Measurements from ENCODE around the gene PREB.
"Not testable (repeated sequence)": the region's sequence is repeated elsewhere in the genome, so short reads cannot be mapped to it uniquely, and the experiment has no call there.

Gene PREB

GRCh38 chr2:27125104-27125503 lies 9.3 kb downstream of the PREB start:
- no peak for DNase-seq

DNA sequence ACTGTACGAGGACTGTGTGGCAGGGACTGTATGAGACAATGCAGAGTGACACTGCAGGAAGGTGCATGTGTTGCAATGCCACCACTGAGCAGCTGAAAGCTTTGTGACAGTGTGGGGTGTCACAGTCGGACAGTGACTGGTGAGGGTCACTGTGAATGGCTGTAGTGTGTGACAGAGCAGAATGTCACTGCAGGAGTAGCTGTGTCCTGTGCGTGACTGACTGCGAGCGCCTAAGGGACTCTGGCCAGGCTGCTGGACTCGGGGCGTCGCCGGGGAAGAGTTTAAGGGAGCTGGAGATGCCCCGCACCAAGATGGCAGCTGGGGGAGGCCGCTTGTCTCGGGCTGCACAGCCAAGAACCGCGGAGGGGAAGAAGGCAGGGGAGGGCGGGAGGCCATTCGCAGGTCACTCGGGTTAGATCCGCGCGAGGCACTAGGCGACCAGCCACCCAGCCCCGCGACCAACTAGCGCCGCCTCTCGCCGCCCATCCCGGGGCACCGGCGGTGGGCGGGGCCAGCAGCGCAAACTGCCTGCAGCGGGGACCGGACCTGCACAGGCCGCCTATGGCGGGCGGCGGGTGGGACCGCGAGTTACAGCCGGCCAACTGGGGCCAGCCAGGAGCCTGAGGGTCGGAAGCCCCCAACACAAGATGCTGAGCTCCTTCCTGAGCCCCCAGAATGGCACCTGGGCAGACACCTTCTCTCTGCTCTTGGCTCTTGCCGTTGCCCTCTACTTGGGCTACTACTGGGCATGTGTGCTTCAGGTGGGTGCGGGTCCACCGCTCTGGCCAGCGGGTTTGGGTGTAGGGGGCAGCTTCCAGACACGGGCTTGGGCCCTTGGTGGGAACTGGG lies 10.9 kb downstream of the PREB start, which contains the start of gene ABHD1:
Gene ABHD1, plus strand, starts transcription at position 514 of the 849 bp plus-strand sequence. Its CDS starts 134 bp downstream, at position 648.
- DNase-seq: peak; percentile 49 to 68 (median 59)

DNA sequence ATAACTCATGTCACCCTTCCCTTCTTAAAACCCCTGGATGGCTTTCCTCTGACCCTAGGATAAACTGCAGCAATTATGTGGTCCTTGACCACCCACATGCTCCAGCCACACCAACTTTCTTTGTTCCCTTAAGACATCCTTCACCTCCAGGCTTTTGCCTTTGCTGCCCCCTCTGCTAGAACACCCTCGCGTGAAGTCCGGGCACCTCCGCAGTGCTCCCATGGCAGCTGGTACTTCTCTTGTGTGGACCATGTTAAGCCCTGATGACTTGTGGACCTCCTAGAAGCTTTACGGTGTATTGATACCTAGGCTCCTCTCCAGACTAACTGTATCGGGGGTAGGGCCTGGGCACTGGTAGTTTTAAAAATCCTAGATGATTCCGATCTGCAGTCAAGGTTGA lies 11.6 kb downstream of the PREB start:
- no peak for DNase-seq

DNA sequence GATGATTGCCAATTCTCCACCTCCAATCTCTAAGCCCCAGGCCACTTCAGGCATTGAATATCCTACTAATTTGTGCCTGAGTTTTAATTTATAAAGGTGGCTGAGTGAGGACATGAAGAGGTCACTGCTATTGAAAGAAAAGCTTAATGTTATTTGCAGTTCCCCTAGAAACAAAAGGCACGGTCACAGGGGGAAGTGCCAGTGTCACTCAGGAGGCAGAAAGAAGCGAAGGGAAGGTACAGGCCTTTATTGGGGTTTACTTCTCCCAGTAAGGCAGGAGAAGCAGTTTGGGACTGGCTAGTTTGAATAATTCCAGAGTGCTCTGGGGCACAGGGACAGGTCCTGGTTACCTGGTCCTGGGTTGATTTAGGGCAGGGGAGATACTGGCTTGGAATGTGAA lies 12.5 kb downstream of the PREB start:
- DNase-seq: no peak

DNA sequence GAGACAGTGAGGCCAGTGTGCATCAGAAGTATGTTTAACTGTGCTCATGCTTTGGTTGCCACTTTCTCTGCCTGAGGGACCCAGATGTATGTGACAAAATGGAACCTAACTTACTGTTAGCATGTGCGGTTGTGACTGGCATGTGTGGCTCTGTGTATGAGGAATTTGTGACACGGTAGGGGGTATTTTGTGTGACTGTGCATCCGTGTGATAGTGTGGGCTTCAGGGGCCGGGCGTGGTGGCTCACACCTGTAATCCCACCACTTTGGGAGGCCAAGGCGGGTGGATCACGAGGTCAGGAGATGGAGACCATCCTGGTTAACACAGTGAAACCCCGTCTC lies 15.1 kb downstream of the PREB start:
- not testable (repeated sequence) for DNase-seq

- no peak for DNase-seq
Measured at GRCh38 chr2:27118525-27119329, 15.7 kb downstream of the PREB start, which contains the start of gene CGREF1. Gene CGREF1 (minus strand): TSS chr2:27119128. CDS start chr2:27104366, 14,762 bp downstream.

- DNase-seq: no peak
Measured at GRCh38 chr2:27117995-27118524, 16.4 kb downstream of the PREB start.

DNA sequence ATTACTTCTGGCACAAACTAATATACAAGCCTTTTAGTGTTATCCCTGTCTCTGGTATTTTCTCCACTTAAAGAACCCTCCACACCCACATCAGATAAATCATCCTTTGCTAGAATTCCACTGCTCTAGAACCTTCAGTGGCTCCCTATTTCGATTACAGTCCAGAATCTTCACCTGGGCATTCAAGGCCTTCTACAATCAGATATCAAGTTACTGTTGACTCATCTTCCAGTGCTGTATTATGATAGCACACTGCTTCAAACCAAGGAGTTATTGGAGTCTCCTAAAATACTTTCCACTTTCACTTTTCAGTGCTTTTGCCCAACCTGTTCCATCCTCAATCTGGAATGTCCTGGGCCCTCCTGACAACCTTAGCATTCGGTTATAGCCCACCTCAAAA lies 18.9 kb downstream of the PREB start:
- no peak for DNase-seq

DNA sequence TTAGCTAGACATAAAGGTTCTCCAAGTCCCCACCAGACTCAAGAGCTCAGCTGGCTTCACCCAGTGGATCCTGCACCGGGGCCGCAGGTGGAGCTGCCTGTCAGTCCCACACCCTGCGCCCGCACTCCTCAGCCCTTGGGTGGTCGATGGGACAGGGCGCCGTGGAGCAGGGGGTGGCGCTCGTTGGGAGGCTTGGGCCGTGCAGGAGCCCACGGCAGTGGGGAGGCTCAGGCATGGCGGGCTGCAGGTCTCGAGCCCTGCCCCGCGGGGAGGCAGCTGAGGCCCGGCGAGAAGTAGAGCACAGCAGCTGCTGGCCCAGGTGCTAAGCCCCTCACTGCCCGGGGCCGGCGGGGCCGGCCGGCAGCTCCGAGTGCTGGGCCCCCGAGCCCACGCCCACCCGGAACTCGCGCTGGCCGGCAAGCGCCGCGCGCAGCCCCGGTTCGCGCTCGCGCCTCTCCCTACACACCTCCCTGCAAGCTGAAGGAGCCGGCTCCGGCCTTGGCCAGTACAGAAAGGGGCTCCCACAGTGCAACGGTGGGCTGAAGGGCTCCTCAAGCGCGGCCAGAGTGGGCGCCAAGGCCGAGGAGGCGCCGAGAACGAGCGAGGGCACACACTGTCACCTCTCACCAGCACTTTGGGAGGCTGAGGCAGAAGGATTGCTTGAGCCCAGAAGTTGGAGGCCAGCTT lies 22.9 kb downstream of the PREB start:
- not testable (repeated sequence) for DNase-seq

DNA sequence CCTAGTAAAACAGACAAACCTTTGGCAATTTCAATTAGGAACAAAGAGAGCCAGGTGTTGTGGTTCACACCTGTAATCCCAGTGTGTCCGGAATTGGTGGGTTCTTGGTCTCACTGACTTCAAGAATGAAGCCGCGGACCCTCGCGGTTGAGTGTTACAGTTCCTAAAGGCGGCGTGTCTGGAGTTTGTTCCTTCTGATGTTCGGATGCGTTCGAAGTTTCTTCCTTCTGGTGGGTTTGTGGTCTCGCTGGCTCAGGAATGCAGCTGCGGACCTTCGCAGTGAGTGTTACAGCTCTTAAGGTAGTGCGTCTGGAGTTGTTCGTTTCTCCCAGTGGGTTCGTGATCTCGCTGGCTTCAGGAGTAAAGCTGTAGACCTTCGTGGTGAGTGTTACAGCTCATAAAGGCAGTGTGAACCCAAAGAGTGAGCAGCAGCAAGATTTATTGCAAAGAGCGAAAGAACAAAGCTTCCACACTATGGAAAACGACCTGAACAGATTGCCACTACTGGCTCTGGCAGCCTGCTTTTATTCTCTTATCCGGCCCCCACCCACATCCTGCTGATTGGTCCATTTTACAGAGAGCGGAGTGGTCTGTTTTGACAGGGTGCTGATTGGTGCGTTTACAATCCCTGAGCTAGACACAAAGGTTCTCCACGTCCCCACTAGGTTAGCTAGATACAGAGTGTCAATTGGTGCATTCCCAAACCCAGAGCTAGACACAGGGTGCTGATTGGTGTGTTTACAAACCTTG lies 23.7 kb downstream of the PREB start:
- DNase-seq: not testable (repeated sequence)

GRCh38 chr2:27109083-27109482 lies 25.4 kb downstream of the PREB start:
- no peak for DNase-seq

DNA sequence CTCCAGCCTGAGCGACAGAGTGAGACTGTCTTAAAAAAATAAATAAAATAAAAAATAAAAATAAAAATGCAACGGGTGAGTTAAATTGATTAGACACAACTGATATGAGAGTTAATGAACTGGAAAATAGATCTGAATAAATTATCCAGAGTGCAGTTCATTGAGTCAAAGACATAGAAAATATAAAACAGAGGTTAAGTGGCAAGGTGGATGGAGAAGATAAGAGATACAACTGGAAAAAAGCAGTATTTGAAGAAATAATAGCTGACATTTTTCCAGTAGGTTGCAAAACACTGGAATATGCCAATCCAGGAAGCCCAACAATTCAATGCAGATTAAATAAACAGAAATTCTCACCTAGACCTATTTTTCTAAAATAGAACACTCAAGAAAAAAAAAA lies 26.2 kb downstream of the PREB start:
- no peak for DNase-seq

- no peak for DNase-seq
Measured at GRCh38 chr2:27105981-27106380, 28.5 kb downstream of the PREB start.

DNA sequence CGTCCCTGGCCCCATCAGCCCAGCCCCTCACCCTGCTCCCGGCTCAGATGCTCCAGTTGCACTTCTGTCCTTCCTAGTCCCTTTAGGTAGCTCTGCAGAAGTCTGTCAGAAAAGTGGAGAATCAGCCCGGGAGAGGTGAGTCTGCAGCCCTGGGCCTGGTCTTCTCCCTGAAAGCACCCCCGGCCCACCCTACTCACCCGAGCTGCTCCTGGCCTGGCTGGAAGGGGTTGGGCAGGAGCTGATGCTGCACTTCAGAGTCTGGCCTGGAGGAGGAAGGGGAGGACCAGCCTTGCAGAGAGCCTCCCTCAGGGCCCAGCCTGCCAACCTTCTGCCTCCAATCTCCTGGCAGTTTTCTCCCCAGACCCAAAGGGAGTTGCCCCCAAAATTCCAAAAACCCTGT lies 32.1 kb downstream of the PREB start:
- DNase-seq: no peak

GRCh38 chr2:27100036-27100435 lies 34.4 kb downstream of the PREB start:
- no peak for DNase-seq

GRCh38 chr2:27099334-27099955 lies 35.0 kb downstream of the PREB start:
- no peak for DNase-seq

- DNase-seq: no peak
Measured at GRCh38 chr2:27097341-27097740, 37.1 kb downstream of the PREB start.

DNA sequence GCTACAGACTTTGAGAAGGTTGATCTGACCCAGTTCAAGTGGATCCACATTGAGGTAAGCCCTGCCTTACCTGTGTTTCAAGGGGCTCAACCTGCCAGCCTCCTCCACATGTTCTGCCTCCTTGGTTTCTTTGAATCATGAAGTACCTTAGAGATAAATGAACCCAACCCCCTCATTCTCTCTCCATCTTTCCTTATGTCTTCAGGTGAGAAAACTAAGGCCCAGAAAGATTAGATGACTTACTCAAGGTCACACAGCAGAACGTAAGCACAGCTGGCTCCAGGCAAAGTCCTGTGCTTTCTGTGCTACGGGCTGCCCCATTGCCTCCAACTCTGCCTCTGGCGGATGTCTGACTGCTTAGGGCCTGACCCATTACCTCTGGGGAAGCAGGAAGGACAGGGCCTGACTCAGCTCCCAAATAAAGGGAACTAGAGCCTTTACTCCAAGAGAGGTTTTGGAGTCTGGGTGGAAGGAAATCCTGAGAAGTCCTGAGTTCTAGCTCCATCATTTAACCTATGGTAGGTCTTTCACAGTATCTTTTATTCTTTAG lies 37.6 kb downstream of the PREB start:
- no peak for DNase-seq

DNA sequence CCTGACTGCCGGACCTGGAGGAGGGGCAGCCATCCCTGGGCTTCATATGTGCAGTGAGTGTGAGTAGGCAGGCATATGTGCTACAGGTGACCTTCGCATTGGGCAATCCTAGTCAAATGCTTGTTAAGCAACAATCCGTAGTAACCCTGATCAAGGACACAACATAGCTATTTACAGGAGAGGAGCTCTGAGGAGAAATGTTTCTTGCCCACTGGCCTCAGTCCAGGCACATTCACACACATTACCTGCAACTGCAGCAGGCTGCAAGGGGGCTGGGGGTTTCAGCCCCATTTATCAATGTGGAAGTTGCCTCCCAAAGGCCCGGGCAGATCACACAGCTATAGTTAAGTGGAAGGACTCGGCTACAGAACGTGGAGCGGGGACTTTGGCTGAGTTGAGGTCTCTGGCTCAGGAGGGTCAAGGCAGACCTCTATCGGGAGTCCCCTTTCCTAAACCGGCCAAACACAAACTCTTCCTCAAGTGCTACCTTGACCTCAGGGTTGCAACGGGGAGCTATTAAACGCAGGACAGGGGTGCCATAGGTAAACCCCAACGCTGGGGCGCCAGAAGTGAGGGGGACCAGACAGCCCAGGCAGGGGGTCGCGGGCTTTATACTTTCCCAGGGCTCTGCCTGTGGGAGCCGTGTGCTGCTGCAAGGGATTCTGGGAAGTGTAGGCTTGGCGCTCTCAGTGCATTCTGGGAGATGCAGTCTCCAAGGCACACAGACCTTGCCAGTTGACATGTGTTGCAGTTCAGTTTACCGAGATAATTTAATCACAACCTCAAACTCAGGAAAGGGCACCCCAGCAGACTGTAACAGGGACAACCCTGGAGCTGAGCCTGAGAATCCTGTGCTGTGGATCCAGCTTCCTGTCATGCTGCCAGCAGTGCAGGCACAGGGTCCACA lies 38.4 kb downstream of the PREB start:
- DNase-seq: peak in 2 of 5 donors; percentile 18 to 48

- DNase-seq: no peak
Measured at GRCh38 chr2:27095427-27095744, 39.0 kb downstream of the PREB start.
